Liver (tissue), 9 donors: ENCODE data around the gene RAMAC. TPM values are rescaled to one million over a fixed set of nuclear protein-coding genes. Genes with fewer than 3 reads are reported as not detected.

ENCODE experiments used
- DNase-seq: peaks from one replicate; pipeline ENCODE4 v3.0.0-alpha.2; 2017; ENCODE audit warnings: low spot score
- H3K27ac ChIP-seq, 2 donors: one replicate each; pipeline ENCODE4 v1.7.0; 2013; ENCODE audit warnings: inconsistent platforms in 2 of 2, low read length in 2 of 2, control low read depth in 1 of 2, low read depth in 1 of 2, mild to moderate bottlenecking in 1 of 2
- H3K27me3 ChIP-seq, 4 donors: one replicate each; pipeline versions ENCODE4 v1.6.1 to v1.7.0; 2013; ENCODE audit warnings: low read length in 3 of 4, inconsistent platforms in 1 of 4, mild to moderate bottlenecking in 1 of 4, moderate library complexity in 1 of 4; ENCODE audit not compliant: control insufficient read depth in 4 of 4, insufficient read depth in 4 of 4
- H3K36me3 ChIP-seq, 4 donors: one replicate each; pipeline versions ENCODE4 v1.6.1 to v1.7.0; 2013; ENCODE audit warnings: low read length in 3 of 4, mild to moderate bottlenecking in 3 of 4, low read depth in 1 of 4, moderate library complexity in 1 of 4; ENCODE audit not compliant: control insufficient read depth in 4 of 4, insufficient read depth in 3 of 4
- H3K4me1 ChIP-seq, 4 donors: one replicate each; pipeline versions ENCODE4 v1.6.1 to v1.7.0; 2013; ENCODE audit warnings: low read length in 3 of 4, mild to moderate bottlenecking in 3 of 4, moderate library complexity in 1 of 4; ENCODE audit not compliant: control insufficient read depth in 4 of 4, insufficient read depth in 4 of 4
- H3K4me3 ChIP-seq, 3 donors: one replicate each; pipeline versions ENCODE4 v1.6.1 to v1.7.0; 2013; ENCODE audit warnings: low read length in 3 of 3, control low read depth in 1 of 3, low read depth in 1 of 3, mild to moderate bottlenecking in 1 of 3
- H3K9ac ChIP-seq, 2 donors: one replicate each; pipeline ENCODE4 v1.7.0; 2013; ENCODE audit warnings: low read length in 2 of 2, mild to moderate bottlenecking in 2 of 2, moderate library complexity in 2 of 2, control low read depth in 1 of 2, low read depth in 1 of 2
- H3K9me3 ChIP-seq, 4 donors: one replicate each; pipeline versions ENCODE4 v1.6.1 to v1.7.0; 2013; ENCODE audit warnings: low read length in 3 of 4; ENCODE audit not compliant: control insufficient read depth in 4 of 4
- EGR1 ChIP-seq, 2 donors: IDR thresholded peaks; 2 replicates each; pipeline ENCODE4 v1.6.1; 2016 to 2018; ENCODE audit warnings: antibody characterized with exemption in 2 of 2, low read depth in 2 of 2
- FOXA1 ChIP-seq: IDR thresholded peaks from 2 replicates; pipeline ENCODE4 v1.6.1; 2016; ENCODE audit warnings: antibody characterized with exemption
- FOXA2 ChIP-seq: IDR thresholded peaks from 2 replicates; pipeline ENCODE4 v1.6.1; 2016; ENCODE audit warnings: antibody characterized with exemption
- GABPA ChIP-seq, 2 donors: IDR thresholded peaks in 1 of 2; conservative IDR thresholded peaks in 1 of 2; 2 replicates each; pipeline ENCODE4 v1.6.1; 2016; ENCODE audit warnings: antibody characterized with exemption in 2 of 2, mild to moderate bottlenecking in 1 of 2, moderate library complexity in 1 of 2
- HNF4A ChIP-seq, 2 donors: conservative IDR thresholded peaks; 2 replicates each; pipeline ENCODE4 v1.6.1; 2016; ENCODE audit warnings: antibody characterized with exemption in 2 of 2, mild to moderate bottlenecking in 2 of 2
- HNF4G ChIP-seq: IDR thresholded peaks from 2 replicates; pipeline ENCODE4 v1.6.1; 2016; ENCODE audit warnings: antibody characterized with exemption
- JUND ChIP-seq, 2 donors: IDR thresholded peaks; 2 replicates each; pipeline ENCODE4 v1.6.1; 2016; ENCODE audit warnings: antibody characterized with exemption in 2 of 2
- NR2F2 ChIP-seq: IDR thresholded peaks from 2 replicates; pipeline ENCODE4 v1.6.1; 2016; ENCODE audit warnings: antibody characterized with exemption
- RAD21 ChIP-seq, 2 donors: IDR thresholded peaks; 2 replicates each; pipeline ENCODE4 v1.6.1; 2016; ENCODE audit warnings: antibody characterized with exemption in 2 of 2, mild to moderate bottlenecking in 2 of 2
- RXRA ChIP-seq, 2 donors: IDR thresholded peaks; 2 replicates each; pipeline ENCODE4 v1.6.1; 2017 to 2018; ENCODE audit warnings: antibody characterized with exemption in 2 of 2, mild to moderate bottlenecking in 1 of 2
- SP1 ChIP-seq: IDR thresholded peaks from 2 replicates; pipeline ENCODE4 v1.6.1; 2018; ENCODE audit warnings: antibody characterized with exemption, mild to moderate bottlenecking
- TAF1 ChIP-seq: conservative IDR thresholded peaks from 2 replicates; pipeline ENCODE4 v1.6.1; 2016; ENCODE audit warnings: antibody characterized with exemption, mild to moderate bottlenecking
- YY1 ChIP-seq: IDR thresholded peaks from 2 replicates; pipeline ENCODE4 v1.6.1; 2016; ENCODE audit warnings: antibody characterized with exemption, mild to moderate bottlenecking
- WGBS: extraction: QIAGEN DNeasy Blood & Tissue Kit; methylation state at CpG from one replicate; pipeline ENCODE4 v1.1.7; 2013; 5-methylcytosine and 5-hydroxymethylcytosine counted together
- polyA plus RNA-seq, 2 donors: library from polyadenylated mRNA; stranded (reverse) in 1 of 2; unstranded in 1 of 2; fragments of 200-250 nt in 1 of 2; fragments of >200 nt in 1 of 2; fragmentation: Nextera tagmentation in 1 of 2; extraction: Ambion mirVana in 1 of 2; gene quantifications; one replicate each; pipeline versions ENCODE4 v1.2.1 to v1.2.3, GENCODE V29; 2013 to 2015
- total RNA-seq, 2 donors: library from RNA; depleted of rRNA; stranded (reverse); fragments of >200 nt; gene quantifications; one replicate each; pipeline ENCODE4 v1.2.3, GENCODE V29; 2014
- TF ChIP-seq, protein P1 (sequence below): IDR thresholded peaks from 2 replicates; pipeline ENCODE4 v1.6.1; 2016; ENCODE audit warnings: antibody characterized with exemption
- TF ChIP-seq, protein P2 (sequence below): IDR thresholded peaks from 2 replicates; pipeline ENCODE4 v1.6.1; 2016; ENCODE audit warnings: antibody characterized with exemption
- TF ChIP-seq, protein P3 (sequence below): fragments of 150-350 bp; IDR thresholded peaks from 2 replicates; pipeline ENCODE4 v1.5.1; 2017; ENCODE audit warnings: improper control_type of control experiment, low read depth, low read length; ENCODE audit not compliant: missing input control
- TF ChIP-seq, protein P4 (sequence below): IDR thresholded peaks from 2 replicates; pipeline ENCODE4 v1.6.1; 2016; ENCODE audit warnings: antibody characterized with exemption, mild to moderate bottlenecking
- TF ChIP-seq, protein P5 (sequence below): IDR thresholded peaks from 2 replicates; pipeline ENCODE4 v1.6.1; 2016; ENCODE audit warnings: antibody characterized with exemption
- donor health status: healthy.
- donor health status: healthy.
- donor health status: healthy.
- donor health status: healthy.
- donor health status: healthy.

The RAMAC gene
- total and polyA plus RNA-seq, 4 donors: 10.0 to 26.1 (median 16.6) TPM

DNA sequence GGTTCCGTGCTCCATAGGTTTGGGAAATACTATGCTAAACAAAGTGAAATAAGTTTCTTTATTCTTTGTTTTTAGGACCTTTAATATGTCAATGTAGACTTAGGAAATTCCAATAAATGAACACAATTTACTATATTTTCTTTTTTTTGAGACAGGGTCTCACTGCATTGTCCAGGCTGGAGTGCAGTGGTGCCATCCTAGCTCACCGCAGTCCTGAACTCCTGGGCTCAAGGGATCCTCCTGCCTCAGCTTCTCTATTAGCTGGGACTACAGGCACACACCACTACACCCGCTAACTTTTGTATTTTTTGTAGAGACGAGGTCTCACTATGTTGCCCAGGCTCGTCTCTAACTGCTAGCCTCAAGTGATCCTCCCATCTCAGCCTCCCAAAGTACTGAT is 21.1 kb upstream of the RAMAC start:
- Histone ChIP-seq H3K27me3 (no peaks in the 10 kb centered on the region), H3K4me1 (peaks cover under 1 to 15% (median 4%) of the 10 kb centered on the region in 4 donors), H3K4me3 (no peak overlapping the region), H3K9ac (no peak overlapping the region), H3K9me3 (no peaks in the 10 kb centered on the region), H3K27ac (no peak overlapping the region), H3K36me3 (no peaks in the 10 kb centered on the region)
- TF ChIP-seq GABPA (IDR thresholded peaks at IDR 0.05 in 1 of 2, conservative IDR thresholded peaks at IDR 0.05 in 1 of 2) (no peak), SP1 (no peak), JUND (IDR thresholded peaks at IDR 0.05) (no peak), EGR1 (IDR thresholded peaks at IDR 0.05; ENCODE audit: low read depth in 2 of 2) (no peak), RAD21 (IDR thresholded peaks at IDR 0.05) (no peak)
- TF ChIP-seq, protein P1, sequence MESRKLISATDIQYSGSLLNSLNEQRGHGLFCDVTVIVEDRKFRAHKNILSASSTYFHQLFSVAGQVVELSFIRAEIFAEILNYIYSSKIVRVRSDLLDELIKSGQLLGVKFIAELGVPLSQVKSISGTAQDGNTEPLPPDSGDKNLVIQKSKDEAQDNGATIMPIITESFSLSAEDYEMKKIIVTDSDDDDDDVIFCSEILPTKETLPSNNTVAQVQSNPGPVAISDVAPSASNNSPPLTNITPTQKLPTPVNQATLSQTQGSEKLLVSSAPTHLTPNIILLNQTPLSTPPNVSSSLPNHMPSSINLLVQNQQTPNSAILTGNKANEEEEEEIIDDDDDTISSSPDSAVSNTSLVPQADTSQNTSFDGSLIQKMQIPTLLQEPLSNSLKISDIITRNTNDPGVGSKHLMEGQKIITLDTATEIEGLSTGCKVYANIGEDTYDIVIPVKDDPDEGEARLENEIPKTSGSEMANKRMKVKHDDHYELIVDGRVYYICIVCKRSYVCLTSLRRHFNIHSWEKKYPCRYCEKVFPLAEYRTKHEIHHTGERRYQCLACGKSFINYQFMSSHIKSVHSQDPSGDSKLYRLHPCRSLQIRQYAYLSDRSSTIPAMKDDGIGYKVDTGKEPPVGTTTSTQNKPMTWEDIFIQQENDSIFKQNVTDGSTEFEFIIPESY: no peak
- DNase-seq: no peak
- WGBS: 99% methylated on average over 5 of the region's 5 CpGs

DNA sequence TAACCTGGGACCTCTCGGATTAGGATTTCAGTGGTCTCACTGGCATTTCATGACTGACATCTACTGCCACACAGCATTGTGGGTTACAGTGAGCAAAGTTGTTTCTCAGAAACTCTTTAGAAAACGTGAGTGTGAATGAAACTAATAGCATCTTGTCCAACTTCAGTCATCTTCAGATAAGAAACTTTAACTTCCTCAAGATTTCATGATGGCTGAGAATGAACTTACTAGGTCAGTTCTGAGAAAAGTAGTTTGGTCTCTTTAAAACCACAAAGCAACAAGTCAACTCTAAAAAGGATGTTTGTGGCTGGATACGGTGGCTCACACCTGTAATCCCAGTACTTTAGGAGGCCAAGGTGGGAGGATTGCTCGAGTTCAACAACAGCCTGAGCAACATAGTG is 19.3 kb upstream of the RAMAC start:
- WGBS: 80% methylated on average over 4 of the region's 4 CpGs

DNA sequence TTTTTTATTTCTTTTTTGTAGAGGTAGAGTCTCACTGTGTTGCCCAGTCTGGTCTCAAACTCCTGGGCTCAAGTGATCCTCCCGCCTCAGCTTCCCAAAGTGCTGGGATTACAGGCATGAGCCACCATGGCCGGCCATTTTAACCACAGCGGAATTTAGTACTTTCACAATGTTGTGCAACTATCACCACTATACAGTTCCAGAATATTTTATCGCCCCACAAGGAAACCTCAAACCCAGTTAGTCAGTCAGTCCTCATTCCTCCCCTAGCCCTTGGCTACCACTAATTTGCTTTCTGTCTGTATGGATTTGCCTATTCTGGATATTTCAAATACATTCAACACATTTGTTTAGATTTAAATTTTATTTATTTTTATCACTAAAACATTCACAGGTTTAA is 17.9 kb upstream of the RAMAC start:
- H3K9ac ChIP-seq: no peak overlapping the region
- TF ChIP-seq, protein P2, sequence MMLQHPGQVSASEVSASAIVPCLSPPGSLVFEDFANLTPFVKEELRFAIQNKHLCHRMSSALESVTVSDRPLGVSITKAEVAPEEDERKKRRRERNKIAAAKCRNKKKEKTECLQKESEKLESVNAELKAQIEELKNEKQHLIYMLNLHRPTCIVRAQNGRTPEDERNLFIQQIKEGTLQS: no peak
- TF ChIP-seq, protein P3, sequence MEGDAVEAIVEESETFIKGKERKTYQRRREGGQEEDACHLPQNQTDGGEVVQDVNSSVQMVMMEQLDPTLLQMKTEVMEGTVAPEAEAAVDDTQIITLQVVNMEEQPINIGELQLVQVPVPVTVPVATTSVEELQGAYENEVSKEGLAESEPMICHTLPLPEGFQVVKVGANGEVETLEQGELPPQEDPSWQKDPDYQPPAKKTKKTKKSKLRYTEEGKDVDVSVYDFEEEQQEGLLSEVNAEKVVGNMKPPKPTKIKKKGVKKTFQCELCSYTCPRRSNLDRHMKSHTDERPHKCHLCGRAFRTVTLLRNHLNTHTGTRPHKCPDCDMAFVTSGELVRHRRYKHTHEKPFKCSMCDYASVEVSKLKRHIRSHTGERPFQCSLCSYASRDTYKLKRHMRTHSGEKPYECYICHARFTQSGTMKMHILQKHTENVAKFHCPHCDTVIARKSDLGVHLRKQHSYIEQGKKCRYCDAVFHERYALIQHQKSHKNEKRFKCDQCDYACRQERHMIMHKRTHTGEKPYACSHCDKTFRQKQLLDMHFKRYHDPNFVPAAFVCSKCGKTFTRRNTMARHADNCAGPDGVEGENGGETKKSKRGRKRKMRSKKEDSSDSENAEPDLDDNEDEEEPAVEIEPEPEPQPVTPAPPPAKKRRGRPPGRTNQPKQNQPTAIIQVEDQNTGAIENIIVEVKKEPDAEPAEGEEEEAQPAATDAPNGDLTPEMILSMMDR: no peak
- TF ChIP-seq RXRA (IDR thresholded peaks at IDR 0.05): no peak
- TF ChIP-seq HNF4G: no peak
- TF ChIP-seq TAF1: no peak
- no peak for TF ChIP-seq EGR1 (IDR thresholded peaks at IDR 0.05; ENCODE audit: low read depth in 2 of 2)
- TF ChIP-seq HNF4A (conservative IDR thresholded peaks at IDR 0.05): no peak
- TF ChIP-seq, protein P4, sequence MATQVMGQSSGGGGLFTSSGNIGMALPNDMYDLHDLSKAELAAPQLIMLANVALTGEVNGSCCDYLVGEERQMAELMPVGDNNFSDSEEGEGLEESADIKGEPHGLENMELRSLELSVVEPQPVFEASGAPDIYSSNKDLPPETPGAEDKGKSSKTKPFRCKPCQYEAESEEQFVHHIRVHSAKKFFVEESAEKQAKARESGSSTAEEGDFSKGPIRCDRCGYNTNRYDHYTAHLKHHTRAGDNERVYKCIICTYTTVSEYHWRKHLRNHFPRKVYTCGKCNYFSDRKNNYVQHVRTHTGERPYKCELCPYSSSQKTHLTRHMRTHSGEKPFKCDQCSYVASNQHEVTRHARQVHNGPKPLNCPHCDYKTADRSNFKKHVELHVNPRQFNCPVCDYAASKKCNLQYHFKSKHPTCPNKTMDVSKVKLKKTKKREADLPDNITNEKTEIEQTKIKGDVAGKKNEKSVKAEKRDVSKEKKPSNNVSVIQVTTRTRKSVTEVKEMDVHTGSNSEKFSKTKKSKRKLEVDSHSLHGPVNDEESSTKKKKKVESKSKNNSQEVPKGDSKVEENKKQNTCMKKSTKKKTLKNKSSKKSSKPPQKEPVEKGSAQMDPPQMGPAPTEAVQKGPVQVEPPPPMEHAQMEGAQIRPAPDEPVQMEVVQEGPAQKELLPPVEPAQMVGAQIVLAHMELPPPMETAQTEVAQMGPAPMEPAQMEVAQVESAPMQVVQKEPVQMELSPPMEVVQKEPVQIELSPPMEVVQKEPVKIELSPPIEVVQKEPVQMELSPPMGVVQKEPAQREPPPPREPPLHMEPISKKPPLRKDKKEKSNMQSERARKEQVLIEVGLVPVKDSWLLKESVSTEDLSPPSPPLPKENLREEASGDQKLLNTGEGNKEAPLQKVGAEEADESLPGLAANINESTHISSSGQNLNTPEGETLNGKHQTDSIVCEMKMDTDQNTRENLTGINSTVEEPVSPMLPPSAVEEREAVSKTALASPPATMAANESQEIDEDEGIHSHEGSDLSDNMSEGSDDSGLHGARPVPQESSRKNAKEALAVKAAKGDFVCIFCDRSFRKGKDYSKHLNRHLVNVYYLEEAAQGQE: no peak
- TF ChIP-seq, protein P5, sequence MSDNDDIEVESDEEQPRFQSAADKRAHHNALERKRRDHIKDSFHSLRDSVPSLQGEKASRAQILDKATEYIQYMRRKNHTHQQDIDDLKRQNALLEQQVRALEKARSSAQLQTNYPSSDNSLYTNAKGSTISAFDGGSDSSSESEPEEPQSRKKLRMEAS: no peak
- no peak for TF ChIP-seq FOXA1
- TF ChIP-seq, protein P1: no peak
- no peak for TF ChIP-seq FOXA2
- no peak for TF ChIP-seq JUND (IDR thresholded peaks at IDR 0.05)
- no peak for TF ChIP-seq NR2F2
- TF ChIP-seq GABPA (IDR thresholded peaks at IDR 0.05 in 1 of 2, conservative IDR thresholded peaks at IDR 0.05 in 1 of 2): no peak
- no peak for TF ChIP-seq RAD21 (IDR thresholded peaks at IDR 0.05)
- no peak for TF ChIP-seq YY1
- no peak for TF ChIP-seq SP1
- H3K4me3 ChIP-seq: no peak overlapping the region
- H3K27ac ChIP-seq: no peak overlapping the region
- 88% methylated on average over 4 of the region's 4 CpGs for WGBS
- no peaks in the 10 kb centered on the region for H3K36me3 ChIP-seq
- peaks cover 8 to 39% (median 33%) of the 10 kb centered on the region in 4 donors for H3K4me1 ChIP-seq
- H3K27me3 ChIP-seq: no peaks in the 10 kb centered on the region
- no peaks in the 10 kb centered on the region for H3K9me3 ChIP-seq
- no peak for DNase-seq

More for the DNA sequence above, 19.3 kb upstream of the RAMAC start:
- Histone ChIP-seq H3K27ac (no peak overlapping the region), H3K27me3 (no peaks in the 10 kb centered on the region), H3K9me3 (no peaks in the 10 kb centered on the region), H3K4me1 (peaks cover 5 to 25% (median 20%) of the 10 kb centered on the region in 4 donors), H3K9ac (no peak overlapping the region), H3K4me3 (no peak overlapping the region), H3K36me3 (no peaks in the 10 kb centered on the region)
- no peak for DNase-seq
- TF ChIP-seq RXRA (IDR thresholded peaks at IDR 0.05): no peak
